Stimulated activated CD8-positive, alpha-beta memory T cell treated with anti-CD3 and anti-CD28 coated beads, Interleukin-15, amount 100 ng/mL, for 24 hours (primary cell): Measurements from ENCODE around the gene DLGAP1.
"Not testable (repeated sequence)": the region's sequence is repeated elsewhere in the genome, so short reads cannot be mapped to it uniquely, and the experiment has no call there.

ENCODE experiments used
- DNase-seq: peaks from one replicate; pipeline ENCODE4 v3.0.0-alpha.2; 2020; ENCODE audit warnings: low read depth

DLGAP1 gene

GRCh38 chr18:3655254-3656050, 799.7 kb downstream of the DLGAP1 start:
- DNase-seq: no peak

- no peak for DNase-seq
These were observed 800.5 kb downstream of the DLGAP1 start for GRCh38 chr18:3654442-3655253.

- DNase-seq: no peak
These were observed 801.2 kb downstream of the DLGAP1 start for GRCh38 chr18:3653851-3654441.

GRCh38 chr18:3653263-3653850, 801.8 kb downstream of the DLGAP1 start:
- no peak for DNase-seq

GRCh38 chr18:3652380-3653262, 802.5 kb downstream of the DLGAP1 start:
- peak; percentile 8 for DNase-seq

- no peak for DNase-seq
These were observed 803.8 kb downstream of the DLGAP1 start for GRCh38 chr18:3651266-3651665.

- not testable (repeated sequence) for DNase-seq
These were observed 804.5 kb downstream of the DLGAP1 start for GRCh38 chr18:3650521-3651042.

GRCh38 chr18:3649633-3650426, 805.3 kb downstream of the DLGAP1 start:
- DNase-seq: no peak

- DNase-seq: no peak
These were observed 805.9 kb downstream of the DLGAP1 start for GRCh38 chr18:3649135-3649632.

GRCh38 chr18:3648641-3649040, 806.5 kb downstream of the DLGAP1 start:
- DNase-seq: no peak

GRCh38 chr18:3648200-3648599, 806.9 kb downstream of the DLGAP1 start:
- no peak for DNase-seq

GRCh38 chr18:3647636-3648035, 807.5 kb downstream of the DLGAP1 start:
- DNase-seq: no peak

GRCh38 chr18:3645384-3646156, 809.5 kb downstream of the DLGAP1 start:
- DNase-seq: no peak

GRCh38 chr18:3634250-3634939, 820.7 kb downstream of the DLGAP1 start:
- DNase-seq: no peak

GRCh38 chr18:3631887-3632286, 823.2 kb downstream of the DLGAP1 start:
- DNase-seq: no peak

- DNase-seq: no peak
These were observed 828.1 kb downstream of the DLGAP1 start for GRCh38 chr18:3626929-3627458.

- no peak for DNase-seq
These were observed 829.4 kb downstream of the DLGAP1 start for GRCh38 chr18:3625742-3626091.

- DNase-seq: no peak
These were observed 830.0 kb downstream of the DLGAP1 start for GRCh38 chr18:3624935-3625741.
